ENCODE results near the gene PBX1.

PBX1 gene

DNA sequence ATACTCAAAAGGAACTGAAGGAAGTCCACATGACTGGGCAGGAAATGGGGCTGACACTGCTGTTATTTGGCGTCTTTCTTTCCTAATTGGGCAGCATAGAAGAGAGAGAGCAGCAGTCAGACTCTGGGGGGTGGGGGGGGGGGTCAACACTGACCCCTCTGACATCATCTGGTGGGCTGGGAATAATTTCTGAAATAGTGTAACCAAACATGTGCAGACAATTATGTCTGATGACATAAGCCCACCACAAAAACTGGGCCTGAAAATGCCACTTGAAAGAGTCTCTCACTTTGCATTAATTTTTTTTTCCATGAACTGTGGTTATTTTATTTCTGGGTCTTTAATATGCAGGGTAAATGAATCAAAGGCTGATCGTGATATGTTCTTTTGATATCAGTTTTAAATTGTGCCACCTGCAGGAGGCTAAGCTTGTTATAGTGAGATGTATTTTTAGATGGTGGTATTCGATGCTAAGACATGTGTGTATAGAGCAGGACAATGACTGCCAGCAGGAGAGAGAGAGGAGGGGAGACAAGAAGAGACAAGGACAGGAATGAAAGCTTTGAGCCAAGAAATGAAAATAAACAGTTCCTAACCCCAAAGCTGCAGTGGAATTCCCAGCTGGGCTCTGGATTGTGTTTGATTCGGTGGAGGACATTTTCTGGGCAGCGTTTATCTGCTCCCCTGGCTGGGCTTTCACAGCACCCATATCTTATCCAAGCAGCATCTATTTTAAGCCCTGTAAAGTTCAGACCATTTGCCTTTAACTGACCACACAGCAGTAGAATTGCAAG is 264.7 kb downstream of the PBX1 start:
- no peak for DNase-seq (ENCODE audit: low spot score)

DNA sequence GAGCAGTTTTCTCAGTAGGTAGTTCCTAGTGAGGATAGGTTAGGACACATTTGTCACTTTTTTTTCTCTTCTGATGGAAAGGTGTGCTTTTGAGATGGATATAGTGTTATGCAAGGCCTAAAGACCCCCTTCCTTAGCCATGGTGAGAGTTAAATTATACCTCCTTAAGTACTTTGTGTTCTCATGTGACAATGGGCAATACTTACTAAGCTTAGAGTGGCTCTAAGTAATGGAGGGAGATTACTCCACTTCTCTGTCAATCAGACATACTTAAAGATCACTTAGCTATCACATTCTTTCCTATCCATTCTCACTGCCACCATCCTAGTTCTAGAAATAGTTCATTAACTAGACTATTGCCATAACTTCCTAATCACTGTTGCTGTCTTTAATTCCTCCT is 265.6 kb downstream of the PBX1 start:
- DNase-seq (ENCODE audit: low spot score): no peak

DNA sequence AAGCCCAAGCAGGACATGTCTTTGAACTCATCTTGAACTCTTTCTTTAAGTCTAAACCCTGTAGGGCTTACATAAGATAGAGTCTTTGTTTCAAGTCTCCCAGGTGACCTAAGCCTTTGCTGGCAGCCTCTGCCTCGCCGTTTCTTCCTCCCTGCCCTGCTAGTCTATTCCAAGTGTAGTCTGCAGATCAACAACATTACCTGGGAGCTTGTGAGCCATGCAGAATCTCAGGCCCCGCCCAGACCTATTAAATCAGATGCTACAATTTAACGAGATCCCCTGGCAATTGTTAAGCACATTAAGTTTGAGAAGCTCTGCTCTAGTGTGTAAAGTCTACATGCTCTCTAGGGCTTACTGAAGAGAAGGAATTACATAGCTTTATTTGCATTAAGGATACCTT is 271.6 kb downstream of the PBX1 start:
- DNase-seq (ENCODE audit: low spot score): no peak

DNA sequence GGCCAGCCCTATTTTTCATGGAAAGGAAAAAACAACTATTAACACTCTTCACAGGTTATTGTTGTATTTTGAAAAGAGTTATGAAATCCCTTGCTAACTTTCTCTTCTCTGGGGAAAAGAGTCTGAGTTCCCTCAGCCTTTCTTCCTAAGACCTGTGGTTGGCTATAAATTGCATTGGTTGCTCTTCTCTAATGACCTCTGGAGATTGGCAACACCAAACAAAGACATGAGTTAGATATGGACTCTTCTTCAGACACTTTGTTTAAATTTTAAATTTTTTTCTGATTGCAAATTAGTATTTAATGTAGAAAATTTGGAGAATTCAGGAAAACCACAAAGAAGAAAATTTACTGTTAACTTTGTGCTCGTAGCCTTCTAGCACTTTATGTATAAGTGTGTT is 275.7 kb downstream of the PBX1 start:
- DNase-seq (ENCODE audit: low spot score): no peak

DNA sequence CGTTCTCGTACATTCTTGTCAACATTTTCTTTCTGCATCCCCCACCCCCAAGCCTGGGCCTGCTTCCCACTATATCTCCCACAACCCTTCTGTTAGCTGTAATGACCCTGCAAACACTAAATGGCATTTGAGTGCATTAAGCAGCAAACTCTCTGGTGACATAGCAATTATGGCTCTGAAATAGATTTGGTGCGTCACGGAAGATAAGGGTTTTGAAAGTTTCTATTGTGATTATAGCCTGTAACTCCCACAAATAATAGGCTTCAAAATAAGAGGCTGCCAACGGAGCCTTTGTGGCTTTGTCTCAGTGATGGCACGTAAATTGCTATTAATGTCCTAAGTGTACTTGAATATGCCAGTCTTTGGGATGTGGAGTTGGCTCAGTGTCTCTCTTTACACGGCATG is 277.6 kb downstream of the PBX1 start:
- no peak for DNase-seq (ENCODE audit: low spot score)

DNA sequence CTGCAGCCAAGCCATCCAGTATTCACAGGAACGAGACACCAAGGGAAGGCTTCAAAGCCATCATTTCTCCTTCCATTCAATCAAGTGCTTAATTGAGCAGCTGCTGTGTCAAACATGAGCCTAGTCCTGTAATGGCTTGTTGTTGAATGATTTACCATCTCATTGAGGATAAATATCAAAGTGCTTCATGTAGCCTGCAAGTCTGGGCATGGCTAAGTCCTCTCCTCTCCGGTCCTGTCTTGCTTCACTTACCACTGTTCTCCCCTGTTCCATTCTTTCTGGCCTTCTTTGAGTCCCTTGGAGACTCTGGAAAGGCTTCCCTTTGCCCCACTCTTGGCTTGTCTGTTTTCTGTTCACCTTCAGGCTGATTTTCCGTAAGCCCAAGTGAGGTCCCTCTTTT is 279.8 kb downstream of the PBX1 start:
- DNase-seq (ENCODE audit: low spot score): no peak

DNA sequence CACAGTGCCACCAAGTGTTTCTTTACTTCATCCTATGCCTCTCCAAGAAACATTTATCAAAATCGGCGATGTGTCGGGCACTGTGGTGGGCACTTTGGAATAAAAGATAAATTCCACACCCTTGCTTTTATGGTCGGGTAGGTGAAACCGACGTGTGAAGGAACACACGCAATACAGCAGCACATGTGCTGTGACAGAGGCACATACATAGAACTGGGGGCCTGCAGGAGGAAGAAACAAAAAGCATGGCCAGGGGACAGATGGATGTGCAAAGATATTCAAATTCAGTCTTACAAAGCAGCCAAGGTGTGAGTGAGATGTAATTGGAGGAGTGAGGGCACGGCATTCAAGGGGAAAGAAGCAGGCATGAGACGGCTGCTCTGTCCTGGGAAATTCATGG is 282.0 kb downstream of the PBX1 start:
- DNase-seq (ENCODE audit: low spot score): no peak

DNA sequence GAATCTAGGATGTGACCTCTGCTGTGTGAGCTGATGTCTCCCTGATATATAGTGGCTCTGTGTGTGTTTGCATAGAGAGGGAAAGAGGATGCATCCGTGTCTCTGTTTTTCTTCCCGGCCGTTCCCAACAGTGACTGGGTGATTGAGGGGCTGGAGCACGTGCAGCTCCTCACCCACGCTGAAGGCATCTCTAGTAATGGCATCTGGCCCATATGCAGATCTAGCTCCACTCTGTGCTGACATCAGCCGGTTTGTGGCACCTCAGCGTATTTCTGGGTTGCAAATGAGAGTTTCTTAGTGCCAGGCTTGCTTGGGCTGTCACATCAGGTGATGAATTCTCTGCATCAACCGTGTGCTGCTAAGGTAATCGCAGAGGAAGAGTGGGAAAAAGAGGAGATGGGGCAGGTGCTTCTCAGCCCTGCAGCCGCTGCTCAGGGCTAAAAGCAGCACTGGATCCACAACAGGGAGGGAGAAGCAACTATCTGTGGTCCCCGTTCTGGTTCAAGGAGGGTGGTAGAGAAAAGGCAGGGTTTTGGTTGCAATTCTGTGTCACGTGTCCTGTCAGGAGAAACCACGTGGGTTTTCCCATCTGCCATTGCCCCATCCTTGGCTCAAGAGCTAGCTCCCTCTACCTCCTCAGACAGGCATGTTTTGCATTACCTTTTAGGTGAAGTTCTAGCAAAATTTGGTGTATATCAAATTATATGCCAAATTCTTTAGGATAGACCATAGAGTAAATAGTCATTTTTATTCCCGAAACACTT is 282.9 kb downstream of the PBX1 start:
- no peak for DNase-seq (ENCODE audit: low spot score)

DNA sequence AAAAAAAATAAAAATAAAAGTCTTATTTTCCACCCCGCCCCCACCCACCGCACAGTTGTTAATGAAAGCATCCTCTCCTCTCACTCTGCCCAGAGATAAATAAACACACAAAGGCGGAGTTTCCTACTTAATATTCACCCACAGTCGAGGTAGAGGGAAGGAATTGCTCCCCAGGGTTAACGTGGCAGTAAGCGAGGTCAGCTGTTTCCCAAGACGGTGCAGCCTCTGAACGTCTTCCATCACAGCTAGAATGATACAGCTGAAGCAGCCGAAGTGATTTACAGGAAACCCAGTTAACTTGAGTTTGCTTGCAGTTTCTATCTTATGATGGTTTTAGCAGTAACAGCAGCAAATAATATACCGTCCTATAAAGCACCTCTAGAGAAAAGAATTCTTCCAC is 283.9 kb downstream of the PBX1 start:
- DNase-seq (ENCODE audit: low spot score): no peak

DNA sequence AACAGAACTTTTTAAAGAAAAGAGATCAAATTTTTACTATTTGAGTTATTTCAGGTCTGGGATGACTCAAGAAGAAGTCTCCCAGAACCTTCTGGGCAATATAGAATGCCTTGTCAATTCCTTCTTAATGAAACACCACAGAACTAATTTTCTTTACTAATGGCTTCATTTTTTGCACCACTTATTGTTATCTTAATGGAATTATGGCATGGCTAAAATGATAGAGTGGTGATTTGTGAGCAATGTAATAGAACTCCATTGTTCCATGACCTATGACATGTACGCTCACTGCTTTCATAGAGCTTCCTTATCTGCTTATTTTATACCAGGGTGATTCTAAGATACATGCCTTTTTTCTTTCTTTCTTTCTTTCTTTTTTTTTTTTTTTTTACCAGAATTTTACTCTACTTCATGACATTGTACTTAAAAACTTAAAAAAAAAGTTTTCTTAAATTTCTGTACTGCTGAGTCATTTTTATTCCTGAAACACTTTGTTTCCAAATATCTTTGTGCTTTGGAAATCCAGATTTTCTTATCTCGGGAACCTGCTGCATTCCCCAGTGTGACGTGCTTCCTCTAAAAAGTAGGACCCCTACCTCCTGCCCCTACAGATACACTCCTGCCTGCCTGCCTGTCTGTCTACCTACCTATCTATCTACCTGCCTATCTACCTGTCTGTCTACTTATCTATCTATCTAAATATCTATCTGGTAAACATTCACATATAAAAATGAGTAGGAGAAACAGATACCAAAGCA is 284.9 kb downstream of the PBX1 start:
- DNase-seq (ENCODE audit: low spot score): no peak

DNA sequence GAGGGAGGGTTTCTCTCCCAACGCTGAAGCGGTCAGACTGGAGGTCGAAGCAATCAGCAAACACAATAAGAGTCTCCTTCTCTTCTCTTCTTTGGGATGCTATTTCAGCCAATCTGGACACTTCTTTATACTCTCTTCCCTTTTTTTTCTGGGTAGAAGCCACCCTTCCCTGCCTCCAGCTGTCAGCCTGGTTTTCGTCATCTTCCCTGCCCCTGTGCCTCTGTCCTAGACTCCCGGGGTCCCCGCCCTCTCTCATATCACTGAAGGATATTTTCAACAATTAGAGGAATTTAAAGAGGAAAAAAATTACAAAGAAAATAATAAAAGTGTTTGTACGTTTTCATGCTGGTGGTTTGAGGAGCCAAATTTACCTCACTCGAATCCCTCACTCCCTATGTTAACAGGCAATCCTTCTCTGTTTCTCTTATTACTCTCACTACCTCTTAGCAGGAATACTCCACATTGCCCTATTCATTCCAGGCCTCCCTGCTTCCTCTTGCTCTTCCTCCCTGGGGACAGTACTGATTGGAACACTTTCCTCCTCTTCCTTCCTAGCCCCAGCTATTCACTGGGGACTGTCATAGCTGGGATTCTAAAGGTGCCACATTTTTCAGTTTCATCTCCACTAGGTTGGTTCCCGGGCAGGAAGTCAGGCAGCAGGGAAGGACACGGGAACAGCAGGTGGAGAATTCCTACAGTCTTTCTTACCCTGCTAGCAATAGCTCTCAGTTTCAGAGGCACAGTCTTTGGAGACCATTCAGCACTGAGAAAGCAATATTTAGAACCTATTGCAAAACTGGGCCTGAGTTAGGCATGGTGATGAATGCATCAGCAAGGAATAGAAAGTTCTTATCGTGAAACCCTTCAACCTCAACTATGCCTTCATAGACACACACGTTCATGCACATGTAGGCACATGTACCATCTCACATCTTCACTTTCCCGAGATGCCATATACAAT is 288.0 kb downstream of the PBX1 start:
- no peak for DNase-seq (ENCODE audit: low spot score)

DNA sequence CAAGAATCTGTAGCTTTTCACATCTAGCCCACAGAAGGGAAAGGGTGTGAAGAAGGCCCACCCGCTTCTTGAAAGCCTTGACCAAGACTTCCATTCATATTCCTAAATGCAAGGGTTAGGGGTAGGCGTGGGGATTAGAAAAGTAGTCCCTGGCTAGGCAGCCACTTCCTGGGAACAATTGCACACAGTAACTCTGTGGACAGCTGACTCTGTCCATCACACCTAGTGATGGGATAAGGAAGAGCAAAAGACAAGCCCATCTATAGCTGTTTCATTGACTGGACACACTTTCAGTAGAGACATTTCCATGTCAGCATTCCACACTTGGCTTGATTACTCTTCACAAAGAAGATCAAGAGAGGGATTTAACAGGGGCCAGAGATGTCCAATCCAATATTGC is 294.2 kb downstream of the PBX1 start:
- no peak for DNase-seq (ENCODE audit: low spot score)

DNA sequence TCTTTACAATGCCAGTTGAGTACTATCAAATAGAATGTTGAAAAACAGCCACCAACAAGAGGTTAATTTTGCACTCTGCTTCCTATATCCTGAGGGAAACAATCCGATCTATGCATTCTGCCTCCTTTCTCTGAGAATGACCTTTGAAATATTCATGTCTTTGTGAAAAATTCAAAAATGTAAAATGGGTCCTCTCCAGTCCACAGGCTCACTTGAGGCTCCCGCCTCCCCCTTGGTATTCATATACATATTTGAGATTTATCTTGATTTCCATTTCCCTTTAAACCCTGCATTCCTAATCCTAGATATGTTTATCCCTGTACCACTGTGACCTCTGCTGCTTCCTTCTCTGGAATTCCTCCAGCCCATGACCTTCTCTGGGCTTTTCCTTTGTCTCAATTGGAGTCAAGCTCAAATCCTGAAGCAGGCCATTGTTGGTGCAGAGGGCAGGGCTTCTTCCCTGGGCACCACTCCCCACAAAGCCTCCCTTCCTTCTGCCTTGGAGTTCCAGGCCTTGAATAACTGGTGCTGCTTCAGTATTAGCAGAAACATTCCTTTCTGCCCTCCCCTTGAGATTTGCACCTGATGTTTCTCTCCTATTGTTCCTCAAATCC is 296.8 kb downstream of the PBX1 start:
- DNase-seq (ENCODE audit: low spot score): no peak

DNA sequence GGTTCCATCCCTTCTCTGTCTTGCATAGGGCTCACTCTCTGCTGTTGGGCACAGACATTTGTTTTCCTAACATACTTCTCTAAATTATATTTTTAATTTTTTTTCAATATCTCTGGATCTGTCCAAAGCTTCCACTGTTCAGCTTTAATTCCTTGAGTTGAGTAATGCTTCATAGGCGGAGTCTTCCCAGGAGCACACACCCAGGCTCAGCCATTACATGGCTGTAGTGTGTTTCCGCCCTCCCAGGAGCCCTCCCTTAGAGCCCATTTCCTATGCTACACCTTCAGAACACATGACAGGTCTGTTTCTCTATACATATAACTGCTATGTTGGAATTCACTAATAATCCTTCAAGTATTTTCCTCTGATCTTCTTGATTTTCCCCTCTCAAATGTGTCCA is 297.4 kb downstream of the PBX1 start:
- no peak for DNase-seq (ENCODE audit: low spot score)

DNA sequence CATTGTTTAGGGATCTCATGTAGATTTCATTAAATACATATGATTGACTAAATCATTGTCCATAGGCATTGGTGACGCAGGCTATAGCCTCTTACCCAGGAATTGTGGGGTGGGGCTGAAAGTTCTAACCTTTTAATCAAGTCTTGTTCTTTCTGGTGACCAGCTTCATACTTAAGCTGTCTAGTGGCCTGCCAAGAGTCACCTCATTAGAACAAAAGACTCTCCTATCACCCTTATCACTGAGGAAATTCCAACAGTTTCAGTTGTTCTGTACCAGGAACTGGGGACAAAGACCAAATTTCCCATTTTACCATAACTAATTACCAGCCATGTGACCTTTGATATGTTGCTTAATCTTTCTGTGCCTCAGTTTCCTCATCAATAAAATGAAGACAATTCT is 298.5 kb downstream of the PBX1 start:
- DNase-seq (ENCODE audit: low spot score): no peak

DNA sequence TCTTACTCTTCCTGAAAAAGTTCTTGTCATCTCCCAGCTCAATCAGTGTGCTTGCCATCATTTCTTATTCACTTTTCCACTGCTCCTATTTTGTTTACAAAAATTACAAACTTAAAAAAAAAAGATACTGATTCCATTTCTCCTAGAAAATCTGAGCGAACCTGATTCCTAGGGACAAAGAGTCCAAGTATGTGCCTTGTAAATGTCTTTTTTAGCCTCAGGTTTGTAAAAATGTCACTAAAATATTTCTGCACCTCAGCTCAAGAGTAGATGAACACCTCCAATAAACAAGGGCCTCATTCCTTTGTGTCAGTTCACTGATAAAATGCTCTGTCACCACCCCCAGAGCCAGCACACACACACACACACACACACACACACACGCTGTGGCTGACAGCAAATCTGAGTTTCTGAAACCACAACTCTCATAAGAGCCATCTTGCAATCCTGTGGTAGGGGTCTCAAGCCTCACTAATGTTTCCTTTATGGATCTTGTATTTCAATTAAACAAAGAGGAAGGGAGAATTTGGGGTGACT is 299.2 kb downstream of the PBX1 start:
- no peak for DNase-seq (ENCODE audit: low spot score)

DNA sequence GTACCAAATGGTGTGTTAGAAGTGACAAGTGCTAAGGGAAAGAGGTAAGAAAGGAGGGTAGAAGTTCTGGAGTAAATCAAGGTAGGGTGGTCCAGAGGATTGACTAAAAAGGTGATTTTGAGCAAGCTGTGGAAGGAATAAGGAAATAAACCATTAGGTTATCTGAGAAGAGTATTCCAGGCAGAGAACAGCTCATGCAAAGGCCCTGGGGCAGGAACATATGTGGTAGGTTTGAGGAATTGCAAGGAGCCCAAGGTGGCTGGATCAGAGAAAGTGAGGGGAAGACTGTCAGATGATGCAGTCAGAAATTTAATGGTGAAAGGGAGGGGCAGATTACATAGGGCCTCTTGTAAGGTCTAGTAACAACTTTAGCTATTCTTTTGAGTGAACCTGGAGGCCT is 302.6 kb downstream of the PBX1 start:
- DNase-seq (ENCODE audit: low spot score): no peak

DNA sequence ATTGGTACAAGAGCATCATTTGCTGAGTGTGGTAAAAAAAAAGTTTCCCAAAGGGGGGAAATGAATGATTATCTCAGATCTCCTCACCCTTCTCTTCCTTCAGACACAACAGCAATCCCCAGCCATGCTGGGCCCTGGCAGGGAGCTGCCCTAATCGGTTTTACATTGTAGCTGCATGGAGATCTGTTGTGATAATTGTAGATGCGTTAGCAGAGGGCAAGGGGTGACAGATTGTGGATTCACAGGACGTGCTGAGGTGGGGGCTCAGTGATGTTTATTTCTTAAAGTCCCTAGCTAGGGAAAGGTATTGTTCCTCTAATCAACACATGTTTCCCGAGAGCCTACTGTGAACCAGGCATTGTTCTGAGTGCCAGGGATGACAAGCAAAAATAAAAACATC is 304.1 kb downstream of the PBX1 start:
- no peak for DNase-seq (ENCODE audit: low spot score)

DNA sequence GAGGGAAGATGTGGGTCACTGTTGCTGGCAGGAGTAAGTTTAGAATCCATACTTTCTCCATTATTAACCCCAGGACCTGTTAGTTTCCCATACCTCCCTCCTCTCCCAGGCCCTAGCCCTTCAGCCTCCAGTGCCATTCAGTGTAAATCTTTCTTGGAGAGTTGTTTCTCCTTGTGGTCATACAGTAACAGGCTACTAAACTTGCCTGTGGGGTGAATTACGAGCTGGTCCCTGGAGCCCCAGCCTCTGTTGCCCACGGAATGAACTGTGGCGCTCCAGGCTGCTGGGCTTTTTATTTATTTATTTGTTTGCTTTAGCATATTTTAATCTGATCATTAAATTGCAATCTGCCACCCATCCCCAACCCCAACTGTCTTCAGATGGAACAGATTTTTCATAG is 305.2 kb downstream of the PBX1 start:
- no peak for DNase-seq (ENCODE audit: low spot score)

DNA sequence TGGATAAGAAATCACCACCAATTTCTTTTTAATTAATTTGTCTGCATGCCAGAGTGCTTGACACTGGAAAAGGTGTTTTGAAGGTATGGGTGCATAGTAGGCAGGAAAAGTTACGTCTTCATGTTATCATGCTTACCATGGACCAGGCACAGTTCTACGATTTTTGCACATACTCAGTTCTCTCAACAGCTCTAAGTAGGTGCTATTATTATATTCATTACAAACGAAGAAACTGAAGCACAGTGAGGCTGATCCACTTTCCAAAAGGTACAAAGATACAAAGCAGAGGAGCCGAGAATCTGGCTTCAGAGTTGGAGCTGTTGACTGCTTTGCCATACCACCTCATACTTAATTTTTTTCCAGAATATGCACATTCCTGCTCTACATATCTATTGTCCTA is 306.4 kb downstream of the PBX1 start:
- DNase-seq (ENCODE audit: low spot score): no peak

DNA sequence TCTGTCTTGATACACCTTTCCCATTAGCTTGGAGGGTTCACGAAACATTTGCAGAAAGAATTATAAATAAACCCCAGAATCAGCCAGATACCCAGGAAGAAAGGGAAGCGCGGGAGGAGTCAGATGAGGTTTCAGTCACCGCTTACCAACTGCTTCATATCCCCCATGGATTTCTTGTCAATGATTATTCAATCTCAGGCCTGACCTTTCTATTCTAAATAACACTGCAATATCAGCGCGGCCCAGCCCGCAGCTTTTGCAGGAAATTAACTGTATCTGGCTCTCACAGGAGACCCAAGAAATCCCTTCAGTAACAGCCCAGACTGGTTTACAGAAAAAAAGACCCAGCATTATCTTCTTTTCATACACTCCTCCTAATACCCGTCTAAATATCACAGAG is 308.6 kb downstream of the PBX1 start:
- no peak for DNase-seq (ENCODE audit: low spot score)

Data from germinal center (tissue), 1 donor.